Stromal cell of bone marrow (primary cell): ENCODE measurements around the gene UBE2C.
A peak's percentile ranks its signal among the peaks of the same experiment; 100 is the strongest.
"Not testable (repeated sequence)": the region's sequence is repeated elsewhere in the genome, so short reads cannot be mapped to it uniquely, and the experiment has no call there.

ENCODE experiments used
- DNase-seq: peaks from one replicate; pipeline ENCODE4 v3.0.0-alpha.2; 2012; ENCODE audit warnings: low read depth

UBE2C gene

DNA sequence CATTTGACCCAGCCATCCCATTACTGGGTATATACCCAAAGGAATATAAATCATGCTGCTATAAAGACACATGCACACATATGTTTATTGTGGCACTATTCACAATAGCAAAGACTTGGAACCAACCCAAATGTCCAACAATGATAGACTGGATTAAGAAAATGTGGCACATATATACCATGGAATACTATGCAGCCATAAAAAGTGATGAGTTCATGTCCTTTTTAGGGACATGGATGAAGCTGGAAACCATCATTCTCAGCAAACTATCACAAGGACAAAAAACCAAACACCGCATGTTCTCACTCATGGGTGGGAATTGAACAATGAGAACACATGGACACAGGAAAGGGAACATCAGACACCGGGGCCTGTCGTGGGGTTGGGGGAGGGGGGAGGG, 14.5 kb upstream of the UBE2C start:
- DNase-seq = not testable (repeated sequence)

DNA sequence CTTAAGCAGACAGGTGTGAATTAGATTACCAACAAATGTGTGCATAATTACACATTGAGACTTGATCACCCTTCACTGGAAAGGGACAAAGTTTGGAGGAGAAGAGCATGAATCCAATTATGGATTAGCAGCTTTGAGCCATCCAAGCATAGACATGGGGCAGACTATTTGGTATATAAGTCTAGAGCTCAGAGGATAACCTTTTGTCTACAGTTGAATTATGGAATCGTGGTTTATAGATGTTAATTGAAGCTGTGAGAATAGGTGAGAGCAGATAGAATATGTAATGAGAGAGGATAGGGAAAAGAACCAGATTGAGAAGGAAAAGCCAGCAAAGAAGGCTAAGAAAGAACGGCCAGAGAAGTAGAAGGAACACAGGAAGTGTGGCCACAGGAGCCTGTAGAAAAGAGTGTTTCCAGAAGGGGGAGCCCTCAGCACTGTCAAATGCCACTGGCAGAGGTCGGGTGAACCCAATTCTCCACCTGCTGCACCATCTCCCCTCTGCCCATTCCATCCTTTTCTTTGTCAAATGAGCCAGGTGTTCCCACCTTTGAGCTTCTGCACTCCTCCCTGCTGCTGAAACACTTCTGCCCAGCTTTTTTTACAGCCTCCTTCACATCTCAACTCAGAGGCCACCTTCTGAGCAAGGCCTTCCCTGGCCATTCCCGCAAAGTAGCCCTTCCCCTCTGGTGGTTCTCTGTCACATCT, 13.4 kb upstream of the UBE2C start:
- no peak for DNase-seq

DNA sequence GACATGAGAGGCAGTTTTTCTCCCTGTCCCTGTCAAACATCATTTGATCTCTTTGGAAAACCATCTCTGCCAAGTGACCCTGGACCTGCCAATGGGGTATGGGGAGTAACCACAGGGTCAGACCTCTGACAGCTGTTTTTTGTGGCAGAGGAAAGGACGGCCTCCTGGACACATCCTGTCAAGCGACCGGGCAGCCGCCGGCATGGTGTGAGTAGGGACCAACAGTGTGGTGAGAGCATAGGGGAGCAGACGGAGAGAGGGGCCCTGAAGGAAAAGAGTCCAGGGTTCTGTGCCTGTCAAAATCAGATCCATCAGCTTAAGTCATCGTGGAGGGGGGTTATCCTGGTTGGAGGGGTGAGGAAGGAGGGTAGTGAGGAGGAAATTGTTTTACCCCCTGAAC, 10.6 kb upstream of the UBE2C start:
- no peak for DNase-seq

DNA sequence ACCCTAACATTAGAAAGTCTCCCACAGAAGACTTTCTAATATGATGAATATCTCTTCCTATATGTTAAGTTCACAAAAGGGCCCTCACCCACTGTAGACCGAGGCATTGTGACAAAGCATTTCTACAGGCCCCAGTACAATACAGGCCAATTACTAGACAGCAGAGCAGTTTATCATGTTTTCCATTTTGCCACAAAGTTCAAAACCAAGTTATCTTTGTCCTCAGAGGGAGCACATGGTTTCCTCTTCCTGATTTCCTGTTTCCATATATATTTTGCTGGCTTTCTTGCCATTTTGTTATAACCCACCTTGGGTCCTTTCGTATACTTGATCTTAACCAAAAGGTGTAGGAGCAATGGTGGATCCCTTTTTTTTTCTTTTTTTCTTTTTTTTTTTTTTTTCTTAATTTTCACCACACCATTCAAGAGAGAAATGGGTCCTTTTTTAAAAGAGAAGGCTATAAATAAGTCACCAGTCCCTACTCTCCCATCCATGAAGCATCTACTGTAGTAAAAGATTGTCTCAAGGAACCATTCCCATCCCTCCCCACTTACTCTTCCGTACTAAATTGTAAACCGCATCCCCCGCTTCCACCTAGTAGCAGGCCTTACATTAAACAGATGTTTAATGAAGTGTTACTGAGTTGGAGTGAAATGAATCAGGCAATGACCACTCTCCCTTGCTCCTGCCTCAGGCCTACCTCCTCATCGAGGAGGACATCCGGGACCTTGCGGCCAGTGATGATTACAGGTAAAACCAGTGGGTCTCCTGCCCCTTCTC, 2.1 kb upstream of the UBE2C start:
- DNase-seq = no peak

DNA sequence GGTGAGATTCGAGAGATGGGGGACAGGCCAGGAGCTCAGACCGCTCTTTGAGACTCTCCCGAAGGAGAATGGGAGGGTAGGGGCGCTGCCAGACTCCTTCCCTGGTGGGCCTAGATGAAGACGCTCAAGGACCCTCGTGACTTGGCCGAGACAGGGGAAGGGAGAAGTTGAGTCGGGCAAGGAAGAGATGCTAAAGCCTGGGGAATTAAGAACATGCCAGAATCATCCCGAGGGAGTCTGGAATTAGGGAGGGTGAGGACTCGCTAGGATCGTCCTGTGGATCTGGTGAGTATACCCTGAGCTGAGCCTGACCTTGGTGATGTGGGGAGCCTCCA, 529 bp downstream of the UBE2C start:
- DNase-seq = no peak

DNA sequence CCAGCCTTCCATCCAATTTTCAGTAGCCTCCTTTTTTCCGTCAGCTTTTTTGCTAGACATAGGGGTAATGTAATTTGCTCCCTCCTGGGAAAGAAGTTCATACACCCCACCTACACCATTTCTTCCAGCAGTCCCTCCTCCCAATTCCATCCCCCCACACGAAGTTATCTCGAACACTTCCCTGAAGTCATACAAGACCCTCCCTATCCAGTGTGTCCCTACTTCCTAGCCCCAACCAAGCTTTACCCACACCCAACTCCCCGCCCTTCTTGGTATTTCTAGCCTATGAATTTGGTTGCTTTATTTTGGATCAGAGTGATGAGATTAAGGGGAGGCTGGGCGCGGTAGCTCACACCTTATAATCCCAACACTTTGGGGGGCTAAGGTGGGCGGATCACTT, 1.0 kb downstream of the UBE2C start:
- no peak for DNase-seq

DNA sequence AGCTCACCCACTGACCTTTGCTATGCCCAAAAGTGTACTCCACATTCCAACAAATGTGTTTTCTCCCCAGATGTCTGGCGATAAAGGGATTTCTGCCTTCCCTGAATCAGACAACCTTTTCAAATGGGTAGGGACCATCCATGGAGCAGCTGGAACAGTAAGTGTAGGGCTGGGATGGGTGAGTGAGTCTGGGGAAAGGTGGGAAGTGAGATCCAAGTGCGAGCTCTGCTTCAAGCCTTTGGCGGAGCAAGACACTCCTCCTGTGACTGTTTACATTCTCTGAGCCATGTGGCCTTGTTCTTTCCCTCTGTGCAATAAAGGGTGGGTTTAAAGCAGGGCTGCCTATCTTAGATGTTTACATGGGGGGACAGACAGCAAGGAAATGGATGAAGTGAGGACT, 1.9 kb downstream of the UBE2C start:
- DNase-seq = no peak

DNA sequence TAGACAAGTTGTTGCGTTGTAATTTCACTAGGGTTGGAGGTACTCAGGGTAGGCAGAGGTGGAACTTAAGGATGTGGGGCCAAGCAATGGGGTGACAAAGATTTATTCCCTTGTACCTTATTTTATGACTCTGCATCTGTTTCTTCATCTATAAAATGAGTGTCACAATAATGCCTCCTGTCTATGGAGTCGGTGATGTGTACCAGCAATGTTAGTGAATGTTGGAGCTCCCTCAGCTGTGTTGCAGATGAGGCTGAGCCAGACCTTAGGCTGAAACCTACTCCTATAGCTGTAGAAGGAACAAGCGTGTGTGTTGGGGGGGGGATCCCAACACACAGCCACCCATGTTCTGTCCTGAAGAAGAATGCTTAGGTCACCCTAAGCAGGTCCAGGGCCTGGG, 4.5 kb downstream of the UBE2C start:
- no peak for DNase-seq

DNA sequence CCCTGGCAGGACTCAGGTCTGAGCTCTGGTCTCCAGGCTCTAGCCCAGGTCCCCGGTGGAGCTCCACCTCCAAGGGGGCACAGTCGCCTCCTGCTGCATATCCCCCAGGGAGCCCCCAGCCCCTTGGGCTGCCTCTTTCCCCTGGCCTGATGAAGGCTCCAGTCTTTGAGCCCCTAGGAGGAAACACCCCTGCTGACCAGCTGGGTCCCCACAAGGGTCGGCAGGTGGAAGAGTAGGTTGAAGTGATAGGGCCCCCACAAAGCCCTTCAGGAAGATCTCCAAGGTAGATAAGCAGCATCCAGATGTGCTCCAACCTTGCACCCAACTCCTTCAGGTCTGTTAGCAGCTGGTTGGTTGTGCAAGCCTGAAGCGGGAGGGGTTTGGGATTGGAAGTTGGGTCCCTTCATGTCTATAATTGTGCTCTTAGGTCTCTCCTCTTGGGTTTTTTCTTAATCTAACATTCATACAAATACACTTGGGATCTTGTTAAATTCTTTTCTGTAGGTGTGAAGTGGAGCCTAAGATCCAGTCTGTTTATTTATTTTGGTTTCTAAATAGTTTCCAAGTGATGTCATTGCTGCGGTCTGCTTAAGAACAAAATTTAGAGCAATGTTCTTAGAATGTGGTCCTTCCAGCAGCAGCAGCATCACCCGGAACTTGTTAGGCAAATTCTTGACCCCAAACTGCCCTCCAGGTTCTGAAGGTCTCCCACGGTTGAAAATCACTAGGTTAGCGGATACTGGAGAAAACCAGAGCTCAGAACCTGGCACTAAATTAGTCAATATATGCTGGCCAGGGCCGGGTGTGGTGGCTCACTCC, 5.1 kb downstream of the UBE2C start:
- peak; percentile 48 for DNase-seq

DNA sequence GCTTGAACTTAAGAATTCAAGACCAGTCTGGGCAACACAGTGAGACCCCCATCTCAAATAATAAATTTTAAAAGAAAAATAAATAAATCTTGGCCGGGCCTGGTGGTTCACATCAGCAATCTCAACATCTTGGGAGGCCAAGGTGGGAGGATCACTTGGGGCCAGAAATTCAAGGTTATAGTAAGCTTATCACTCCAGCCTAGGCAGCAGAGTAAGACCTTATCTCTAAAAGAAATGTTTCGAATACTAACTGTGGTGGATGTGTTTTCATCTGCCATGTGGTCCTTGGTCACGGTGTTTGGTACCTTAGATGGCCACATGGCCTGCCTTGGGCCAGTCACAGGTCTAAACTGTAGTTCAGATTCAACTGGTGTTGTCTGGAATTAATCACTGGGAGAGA, 5.8 kb downstream of the UBE2C start:
- DNase-seq = no peak

DNA sequence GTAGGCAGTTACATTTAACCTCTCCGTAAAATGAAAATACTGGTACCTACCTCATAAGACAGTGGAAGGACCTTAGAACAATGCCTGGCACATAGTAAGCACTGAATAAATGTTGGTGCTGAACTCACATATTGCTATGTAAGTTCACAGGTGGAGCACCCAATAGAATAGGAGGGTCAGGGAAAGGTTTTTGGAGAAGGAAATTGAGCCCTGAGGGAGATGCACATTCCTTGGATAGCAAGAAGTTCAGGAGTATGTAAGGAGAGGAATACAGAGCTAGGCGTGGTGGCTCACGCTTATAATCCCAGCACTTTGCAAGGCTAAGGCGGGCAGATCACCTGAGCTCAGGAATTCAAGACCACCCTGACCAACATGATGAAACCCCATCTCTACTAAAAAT, 7.0 kb downstream of the UBE2C start:
- DNase-seq = no peak

DNA sequence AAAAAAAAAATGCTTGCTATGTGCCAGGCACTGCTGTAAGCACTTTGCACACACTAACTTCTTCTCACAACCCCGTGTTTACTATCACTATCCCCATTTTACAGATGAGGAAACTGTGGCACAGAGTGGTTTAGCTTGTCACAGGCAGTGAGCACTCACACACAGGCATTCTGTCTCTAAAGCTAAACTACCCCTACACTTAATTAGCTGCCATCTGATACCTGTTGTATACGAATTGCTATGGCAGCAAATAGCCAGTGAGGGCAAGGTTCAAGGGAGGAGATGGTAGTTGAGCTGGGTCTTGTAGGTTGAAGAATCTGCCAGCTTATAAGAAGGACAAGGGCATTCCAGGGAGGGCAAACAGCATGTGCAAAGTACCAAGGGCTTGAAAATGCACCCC, 9.5 kb downstream of the UBE2C start:
- no peak for DNase-seq

DNA sequence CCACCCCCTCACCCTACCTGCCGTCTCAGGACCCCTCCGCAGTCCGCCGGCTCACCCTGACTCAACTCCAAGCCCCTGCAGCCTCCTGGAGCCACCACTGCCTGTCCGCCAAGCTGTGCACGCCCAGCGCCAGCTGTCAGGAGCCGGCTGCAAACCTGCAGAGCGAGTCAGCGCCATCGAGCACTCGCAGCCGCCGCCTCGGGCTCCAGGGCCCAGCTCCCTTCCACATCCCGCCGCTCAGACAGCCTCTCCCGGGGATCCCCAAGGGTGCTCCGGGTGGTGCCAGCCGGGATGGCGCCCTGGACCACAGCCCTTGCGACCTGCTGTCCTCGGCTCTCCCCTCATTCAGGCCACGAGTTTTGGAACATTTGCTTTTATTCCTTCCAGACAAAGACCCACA, 10.4 kb downstream of the UBE2C start:
- DNase-seq = no peak

DNA sequence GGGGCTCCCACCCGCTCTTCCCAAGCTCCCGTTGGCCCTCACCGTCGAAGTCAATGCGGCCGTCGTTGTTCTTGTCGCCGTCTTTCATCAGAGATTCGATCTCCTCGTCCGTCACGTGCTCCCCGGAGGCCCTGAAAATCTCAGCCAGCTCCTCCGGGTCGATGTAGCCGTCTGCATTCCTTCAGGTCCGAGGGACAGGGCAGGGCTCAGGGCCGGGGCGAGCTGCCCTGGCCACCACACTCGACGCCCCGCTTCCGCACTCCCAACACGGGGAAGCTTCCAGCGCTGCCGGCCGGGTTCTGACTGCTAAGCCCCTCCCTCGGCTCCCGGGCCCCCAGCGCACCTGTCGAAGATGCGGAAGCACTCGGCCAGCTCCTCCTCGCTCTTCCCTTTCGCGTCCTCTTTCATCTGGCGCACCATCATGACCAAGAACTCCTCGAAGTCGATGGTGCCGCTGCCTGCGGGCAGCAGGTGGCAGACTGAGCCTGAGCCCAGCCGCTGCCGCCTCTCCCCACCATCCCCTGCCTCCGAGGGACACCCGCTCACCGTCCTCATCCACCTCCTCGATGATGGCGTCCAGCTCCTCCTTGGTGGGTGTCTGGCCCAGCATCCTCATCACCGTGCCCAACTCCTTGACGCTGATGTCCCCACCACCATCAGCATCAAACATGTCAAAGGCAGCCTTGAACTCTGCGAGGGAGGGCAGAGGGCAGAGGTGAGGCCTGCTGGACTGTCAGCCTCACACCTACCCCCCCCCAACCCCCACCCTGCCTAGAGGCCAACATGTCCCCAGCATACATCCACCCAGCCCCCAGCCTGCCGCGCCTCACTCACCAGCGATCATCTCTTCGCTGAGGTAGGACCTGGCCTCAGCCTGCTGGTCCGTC, 11.7 kb downstream of the UBE2C start:
- DNase-seq = no peak

DNA sequence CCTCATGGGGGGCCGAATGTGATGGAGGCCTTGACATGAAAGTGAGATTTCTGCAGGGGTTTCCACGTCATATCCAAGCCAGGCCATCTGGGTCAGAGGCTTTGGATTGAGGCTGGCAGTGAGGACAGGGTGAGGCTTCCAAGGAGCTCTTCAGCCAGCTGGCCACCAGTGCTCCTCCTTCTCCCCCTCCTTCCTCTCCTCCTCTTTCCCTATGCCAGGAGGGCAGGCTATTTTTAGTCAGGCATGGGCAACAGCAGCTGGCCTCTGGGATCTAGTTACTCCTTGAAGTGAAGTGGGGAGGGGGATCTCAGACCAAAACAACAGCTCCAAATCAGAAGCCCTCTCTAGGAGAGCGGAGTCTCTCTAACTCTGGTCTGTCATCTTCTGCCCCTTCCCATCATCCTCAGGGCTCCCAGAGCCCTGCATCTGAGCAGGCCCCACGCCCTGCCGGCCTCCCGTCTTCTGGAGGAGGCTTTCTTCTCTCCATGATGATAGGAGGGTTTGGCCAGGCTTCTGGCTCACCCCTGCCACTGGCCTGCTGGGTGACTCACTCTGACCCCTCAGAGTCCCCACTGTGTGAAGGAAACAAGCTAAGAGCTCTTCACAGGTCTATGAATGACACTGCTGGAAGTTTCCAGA, 14.1 kb downstream of the UBE2C start:
- DNase-seq = peak; percentile 40

DNA sequence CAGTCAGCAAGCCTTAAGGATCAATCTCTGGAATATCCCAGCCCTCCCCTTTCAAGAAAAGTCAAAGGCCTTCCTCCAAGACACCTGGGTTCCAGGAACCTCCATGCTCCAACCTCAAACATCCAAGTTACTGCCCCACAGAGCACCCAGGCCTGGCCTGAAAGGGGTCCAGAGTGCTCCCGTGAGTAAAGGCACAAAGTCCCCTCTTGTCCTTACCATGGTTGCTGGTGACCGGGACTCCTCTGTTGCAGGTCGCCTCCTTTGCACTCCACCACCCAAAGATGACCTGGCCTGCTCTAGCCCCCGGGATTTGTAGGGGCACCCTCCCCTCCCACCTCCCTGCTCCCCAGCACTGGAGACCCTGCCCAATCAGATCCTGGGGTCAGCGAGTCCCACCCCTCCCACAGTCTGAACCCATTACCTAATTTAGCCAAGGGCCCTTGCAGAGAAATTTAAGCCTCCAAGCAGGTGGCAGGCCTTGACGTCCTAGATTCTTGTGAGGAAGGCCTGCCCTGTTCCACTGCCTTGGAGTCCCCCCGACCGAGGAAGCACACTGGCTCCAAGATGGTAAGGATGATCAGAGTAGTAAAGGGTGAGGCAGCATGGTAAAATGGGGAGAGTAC, 14.7 kb downstream of the UBE2C start, which contains the start of gene TNNC2:
Gene TNNC2, minus strand, starts transcription at position 283 of the 623 bp plus-strand sequence. Its CDS starts 64 bp downstream, at position 219.
- DNase-seq = no peak

DNA sequence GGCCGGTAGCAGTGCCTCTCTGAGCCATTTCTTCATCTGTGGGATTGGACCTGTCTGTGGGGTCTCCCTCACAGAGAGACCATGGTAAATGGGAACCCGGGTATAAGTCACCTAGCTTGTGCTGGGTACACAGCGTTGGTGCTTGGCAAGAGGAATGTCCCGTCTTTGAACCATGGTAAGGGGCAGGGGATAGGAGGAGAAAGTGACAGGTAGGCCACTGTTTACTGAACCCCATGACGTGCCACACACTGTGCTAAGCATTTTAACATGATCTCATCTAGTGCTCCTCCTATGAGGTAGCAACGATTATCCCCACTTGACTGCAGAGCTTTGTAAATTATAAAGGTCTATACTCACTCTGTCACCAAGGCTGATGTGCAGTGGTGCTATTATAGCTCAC, 15.3 kb downstream of the UBE2C start:
- no peak for DNase-seq

DNA sequence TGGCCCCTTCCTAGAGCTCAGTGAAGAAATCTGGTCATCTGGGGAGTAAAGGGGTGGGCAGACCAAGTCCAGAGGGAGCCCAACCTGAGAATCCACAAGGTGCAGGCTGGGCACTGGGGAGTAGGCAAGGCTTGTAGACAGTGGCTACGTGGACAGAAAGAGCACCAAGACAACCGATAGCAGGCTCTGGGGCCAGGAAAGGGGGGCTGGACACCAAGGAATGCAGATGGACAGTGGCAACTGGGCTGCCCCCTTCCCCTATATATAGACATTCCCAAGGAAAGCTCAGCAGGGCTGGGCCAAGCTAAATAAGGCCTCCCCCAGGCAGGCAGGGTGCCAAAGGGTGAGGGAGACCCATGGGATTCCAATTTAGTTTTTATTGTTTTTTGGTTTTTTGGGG, 16.1 kb downstream of the UBE2C start:
- peak; percentile 30 for DNase-seq

DNA sequence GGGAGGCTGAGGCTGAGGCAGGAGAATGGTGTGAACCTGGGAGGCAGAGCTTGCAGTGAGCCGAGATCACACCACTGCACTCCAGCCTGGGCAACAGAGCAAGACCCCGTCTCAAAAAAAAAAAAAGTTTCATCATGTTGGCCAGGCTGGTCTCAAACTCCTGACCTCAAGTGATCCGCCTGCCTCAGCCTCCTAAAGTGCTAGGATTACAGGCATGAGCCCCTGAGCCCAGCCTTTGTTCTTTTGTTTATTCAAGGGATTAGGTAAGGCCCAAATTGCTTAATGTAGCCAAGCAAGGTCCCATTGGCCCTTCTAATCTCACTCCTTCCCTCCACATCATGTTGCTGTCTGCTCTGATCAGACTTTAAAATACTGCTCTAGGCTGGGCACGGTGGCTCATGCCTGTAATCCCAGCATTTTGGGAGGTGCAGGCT, 17.2 kb downstream of the UBE2C start:
- DNase-seq = not testable (repeated sequence)

DNA sequence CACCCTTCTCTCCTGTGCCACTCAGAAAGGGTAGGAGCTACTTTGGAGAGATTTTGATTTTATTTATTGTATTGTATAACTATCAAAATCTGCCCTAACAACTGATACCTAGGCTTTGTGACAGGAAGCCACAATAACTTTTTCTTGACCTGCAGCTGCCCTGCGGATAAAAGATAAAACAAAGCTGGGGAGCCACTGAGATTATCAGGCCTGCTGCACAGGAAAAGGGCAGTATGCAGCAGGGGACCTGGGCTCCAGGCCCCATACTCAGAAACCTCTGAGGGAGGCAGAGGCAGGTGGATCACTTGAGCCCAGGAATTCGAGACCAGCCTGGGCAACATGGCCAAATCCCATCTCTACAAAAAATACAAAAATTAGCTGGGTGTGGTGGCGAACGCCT, 20.2 kb downstream of the UBE2C start:
- DNase-seq = no peak
